IMR-90 (cell line): ENCODE measurements around the gene HGD. TPM values are rescaled to one million over a fixed set of nuclear protein-coding genes. Genes with fewer than 3 reads are reported as not detected.

Experiments
- ATAC-seq: fragments of 200-7000 bp; cut with Tn5 transposase; 2 replicates; pipeline ENCODE4 v1.9.1; 2020; ENCODE audit warnings: low read depth, mild to moderate bottlenecking, moderate library complexity
- BruUV-seq: library from RNA; stranded (reverse); fragments of 400-500 nt; replicated peaks from 2 replicates; lab custom pipeline; 2021; lab: Mats Ljungman, UMichigan
- CTCF ChIA-PET: fragments of 300-600 bp; formaldehyde crosslinking; extraction: SDS; loops from one replicate; lab custom pipeline; 2021; ENCODE audit warnings: antibody characterized with exemption; lab: Yijun Ruan, JAX
- POLR2A ChIA-PET: fragments of 300-600 bp; sonication (Branson Sonifier 250); formaldehyde crosslinking; loops from one replicate; lab custom pipeline; 2022; ENCODE audit warnings: antibody characterized with exemption; ENCODE audit not compliant: unreplicated experiment; lab: Charles Lee
- DNase-seq: peaks from one replicate; pipeline ENCODE4 v3.0.0; 2013
- H2AFZ ChIP-seq: replicated peaks from 2 replicates; pipeline ENCODE3; 2013; ENCODE audit warnings: low read length, mild to moderate bottlenecking; ENCODE audit not compliant: poor library complexity
- H2AK5ac ChIP-seq: 2 replicates; pipeline ENCODE4 v1.6.1; 2013; ENCODE audit warnings: low read depth, low read length, inconsistent platforms
- H2AK9ac ChIP-seq: replicated peaks from 2 replicates; pipeline ENCODE3; 2013; ENCODE audit warnings: mild to moderate bottlenecking, low read depth, low read length, moderate library complexity; ENCODE audit not compliant: poor library complexity
- H2BK120ac ChIP-seq: 2 replicates; pipeline ENCODE4 v1.6.1; 2013; ENCODE audit warnings: low read depth, low read length, inconsistent platforms
- H2BK15ac ChIP-seq: 3 replicates; pipeline ENCODE4 v1.6.1; 2013; ENCODE audit warnings: low read depth, low read length, inconsistent platforms
- H2BK20ac ChIP-seq: 2 replicates; pipeline ENCODE4 v1.6.1; 2013; ENCODE audit warnings: low read depth, mild to moderate bottlenecking, inconsistent platforms, low read length, moderate library complexity
- H2BK5ac ChIP-seq: 2 replicates; pipeline ENCODE4 v1.6.1; 2013; ENCODE audit warnings: mild to moderate bottlenecking, low read depth, low read length, inconsistent platforms; ENCODE audit not compliant: poor library complexity, severe bottlenecking
- H3K14ac ChIP-seq: replicated peaks from 2 replicates; pipeline ENCODE4 v1.6.1; 2013; ENCODE audit warnings: low read depth, low read length, inconsistent platforms
- H3K18ac ChIP-seq: 2 replicates; pipeline ENCODE4 v1.6.1; 2013; ENCODE audit warnings: low read depth, low read length, control low read depth
- H3K23ac ChIP-seq: 2 replicates; pipeline ENCODE4 v1.6.1; 2013; ENCODE audit warnings: low read depth, low read length, inconsistent platforms
- H3K27ac ChIP-seq: 2 replicates; pipeline ENCODE4 v1.5.1; 2013; ENCODE audit warnings: mild to moderate bottlenecking, control low read depth, low read length; ENCODE audit not compliant: insufficient read depth
- H3K27me3 ChIP-seq: 2 replicates; pipeline ENCODE4 v1.6.1; 2013; ENCODE audit warnings: low read length; ENCODE audit not compliant: control insufficient read depth, insufficient read depth
- H3K36me3 ChIP-seq: 2 replicates; pipeline ENCODE4 v1.6.1; 2013; ENCODE audit warnings: low read length, mixed read lengths; ENCODE audit not compliant: control insufficient read depth, insufficient read depth
- H3K4ac ChIP-seq: 2 replicates; pipeline ENCODE4 v1.6.1; 2013; ENCODE audit warnings: low read depth, low read length, inconsistent platforms
- H3K4me1 ChIP-seq: 2 replicates; pipeline ENCODE4 v1.6.1; 2013; ENCODE audit warnings: low read length, mixed read lengths; ENCODE audit not compliant: control insufficient read depth, insufficient read depth
- H3K4me2 ChIP-seq: 2 replicates; pipeline ENCODE4 v1.6.1; 2013; ENCODE audit warnings: low read depth, mild to moderate bottlenecking, control low read depth, low read length, moderate library complexity
- H3K4me3 ChIP-seq: 2 replicates; pipeline ENCODE4 v1.5.1; 2013; ENCODE audit warnings: low read depth, mild to moderate bottlenecking, control low read depth, low read length, moderate library complexity; ENCODE audit not compliant: insufficient read depth
- H3K56ac ChIP-seq: 2 replicates; pipeline ENCODE4 v1.6.1; 2013; ENCODE audit warnings: low read length, inconsistent platforms; ENCODE audit not compliant: insufficient read depth; ENCODE audit errors: extremely low read depth
- H3K79me1 ChIP-seq, 2 experiments: 2 replicates each; pipeline ENCODE4 v1.6.1; 2013; ENCODE audit warnings: low read length in 2 of 2, inconsistent platforms in 1 of 2, low read depth in 1 of 2
- H3K9ac ChIP-seq: 2 replicates; pipeline ENCODE4 v1.6.1; 2013; ENCODE audit warnings: low read depth, low read length, control low read depth
- H3K9me1 ChIP-seq: 2 replicates; pipeline ENCODE4 v1.6.1; 2013; ENCODE audit warnings: low read length, inconsistent platforms; ENCODE audit not compliant: insufficient read depth
- H3K9me3 ChIP-seq: 2 replicates; pipeline ENCODE4 v1.6.1; 2013; ENCODE audit warnings: low read length; ENCODE audit not compliant: control insufficient read depth, insufficient read depth
- H4K20me1 ChIP-seq: 2 replicates; pipeline ENCODE4 v1.6.1; 2013; ENCODE audit warnings: low read length, inconsistent platforms; ENCODE audit not compliant: insufficient read depth
- H4K5ac ChIP-seq: 2 replicates; pipeline ENCODE4 v1.6.1; 2013; ENCODE audit warnings: mild to moderate bottlenecking, low read depth, low read length, control low read depth
- H4K8ac ChIP-seq, 2 experiments: 2 replicates each; pipeline ENCODE4 v1.6.1; 2013; ENCODE audit warnings: low read depth in 2 of 2, low read length in 2 of 2, control low read depth in 1 of 2, inconsistent platforms in 1 of 2
- H4K91ac ChIP-seq: 2 replicates; pipeline ENCODE4 v1.6.1; 2013; ENCODE audit warnings: low read depth, low read length, inconsistent platforms; ENCODE audit not compliant: insufficient read depth
- CEBPB ChIP-seq: IDR thresholded peaks from 2 replicates; pipeline ENCODE4 v1.6.1; 2012; ENCODE audit warnings: low read depth, low read length, improper control_type of control experiment
- CHD1 ChIP-seq: IDR thresholded peaks from 2 replicates; pipeline ENCODE4 v1.6.1; 2012; ENCODE audit warnings: low read depth, low read length, improper control_type of control experiment
- FOS ChIP-seq: fragments of 150-350 bp; IDR thresholded peaks from 2 replicates; pipeline ENCODE4 v1.6.1; 2016; ENCODE audit warnings: low read depth, low read length
- MAFK ChIP-seq: IDR thresholded peaks from 2 replicates; pipeline ENCODE4 v1.6.1; 2012; ENCODE audit warnings: low read depth, low read length, improper control_type of control experiment
- MAZ ChIP-seq: IDR thresholded peaks from 2 replicates; pipeline ENCODE4 v1.6.1; 2012; ENCODE audit warnings: low read depth, mild to moderate bottlenecking, low read length, improper control_type of control experiment, moderate library complexity, borderline replicate concordance
- RAD21 ChIP-seq: IDR thresholded peaks from 2 replicates; pipeline ENCODE4 v1.6.1; 2012; ENCODE audit warnings: low read length, improper control_type of control experiment
- RFX5 ChIP-seq: IDR thresholded peaks from 2 replicates; pipeline ENCODE4 v1.8.0; 2012; ENCODE audit warnings: low read depth, mild to moderate bottlenecking, low read length, moderate library complexity
- WGBS, 2 experiments: methylation state at CpG; one replicate each; pipeline versions ENCODE4 v1.1.5 to v1.1.7; 2013; ENCODE audit warnings: missing lambda C conversion rate in 2 of 2; ENCODE audit not compliant: insufficient read length in 1 of 2; ENCODE audit errors: extremely low coverage in 2 of 2; 5-methylcytosine and 5-hydroxymethylcytosine counted together
- dilution Hi-C: fragments of 300-500 bp; cut with HindIII; formaldehyde crosslinking; loops from one replicate; pipeline ENCODE4 v1.14.3; 2018; ENCODE audit warnings: low sequenced_read_pairs; ENCODE audit not compliant: unreplicated experiment
- in situ Hi-C: fragments of 300-500 bp; cut with MboI; formaldehyde crosslinking; loops from 3 replicates; pipeline ENCODE4 v1.14.3; 2019; ENCODE audit warnings: low sequenced_read_pairs, inconsistent platforms, mixed read lengths
- intact Hi-C: fragments of 100-400 bp; cut with micrococcal nuclease; formaldehyde crosslinking; loops from 2 replicates; pipeline ENCODE4 v1.10.0; 2022
- polyA plus RNA-seq, 3 experiments: library from polyadenylated mRNA; depleted of rRNA; stranded (reverse); fragments of >200 nt; gene quantifications; 2 replicates each; pipeline ENCODE4 v1.2.3, GENCODE V29; 2012; ENCODE audit warnings: low replicate concordance in 1 of 3
- total RNA-seq: library from RNA; depleted of rRNA; stranded (reverse); fragments of >200 nt; gene quantifications from 2 replicates; pipeline ENCODE4 v1.2.3, GENCODE V29; 2012

The HGD gene
- total and polyA plus RNA-seq, 2 of the 4 experiments (the other 2 are of a cell fraction), result 0.14 TPM; not detected in 1

- Histone ChIP-seq H4K20me1 (peaks cover 2% of the 10 kb centered on the region; the same call in 1 of the 2 replicates), H2BK5ac (peak overlapping the region; percentile 80), H3K23ac (peak overlapping the region; percentile 93), H2BK20ac (no peak overlapping the region), H4K5ac (peak overlapping the region; percentile 89; the same call in 1 of the 2 replicates), H3K9ac (peak overlapping the region; percentile 90), H2AK5ac (peak overlapping the region; percentile 71), H3K56ac (peak overlapping the region; percentile 89; the same call in 1 of the 2 replicates), H3K14ac (peak overlapping the region; percentile 98), H2BK120ac (0 out of 2 replicates have a peak overlapping the region, but pooled peaks have one; percentile 64), H2AFZ (peak overlapping the region; percentile 99), H3K4me2 (peak overlapping the region; percentile 77), H3K79me1 (peaks cover 14 to 31% of the 10 kb centered on the region in 2 experiments), H3K4me3 (peak overlapping the region; percentile 70), H2AK9ac (peak overlapping the region; percentile 94), H4K91ac (peak overlapping the region; percentile 76), H3K27me3 (no peaks in the 10 kb centered on the region), H3K18ac (peak overlapping the region; percentile 47; the same call in 1 of the 2 replicates), H3K27ac (peak overlapping the region; percentile 87), H3K4me1 (no peaks in the 10 kb centered on the region), H4K8ac (peak overlapping the region; percentile 81 to 97), H3K9me3 (no peaks in the 10 kb centered on the region), H3K9me1 (peaks cover 3% of the 10 kb centered on the region; the same call in 1 of the 2 replicates), H3K36me3 (peaks cover 12% of the 10 kb centered on the region), H2BK15ac (0 out of 3 replicates have a peak overlapping the region, but pooled peaks have one; percentile 6), H3K4ac (peak overlapping the region; percentile 95)
- ATAC-seq (no peak), DNase-seq (no peak)
- dilution Hi-C loops (no loop called here), in situ Hi-C loops (loop anchor here (10.0 kb wide), 1 partner anchor 198 kb away; no protein-coding TSS in a partner anchor), intact Hi-C loops (loop anchor here (2.0 to 10.0 kb wide), 3 partner anchors 90 to 198 kb away; partner anchors contain the start of genes GTF2E1 and RABL3)
- TF ChIP-seq RAD21 (no peak), MAZ (no peak), FOS (no peak), RFX5 (no peak), CHD1 (no peak), CEBPB (no peak), MAFK (no peak)
- no CpG with 5 or more reads among the region's 3 CpGs for WGBS, 2 experiments
- BruUV-seq, result no TSS peak
- POLR2A ChIA-PET, result no interaction called here
- CTCF ChIA-PET, result interaction anchor here (1.1 kb wide), 2 partner anchors 35 to 171 kb away, joined by 3 read pairs; no protein-coding TSS in a partner anchor
Measured at GRCh38 chr3:120596853-120597223, 85.2 kb downstream of the HGD start.
